ENCODE measurements around the gene SLC15A2. TPM values are rescaled to one million over a fixed set of nuclear protein-coding genes. Genes with fewer than 3 reads are reported as not detected.

SLC15A2 gene
- total and polyA plus RNA-seq, 2 experiments from 2014 or later: 0.26 to 0.90 TPM

DNA sequence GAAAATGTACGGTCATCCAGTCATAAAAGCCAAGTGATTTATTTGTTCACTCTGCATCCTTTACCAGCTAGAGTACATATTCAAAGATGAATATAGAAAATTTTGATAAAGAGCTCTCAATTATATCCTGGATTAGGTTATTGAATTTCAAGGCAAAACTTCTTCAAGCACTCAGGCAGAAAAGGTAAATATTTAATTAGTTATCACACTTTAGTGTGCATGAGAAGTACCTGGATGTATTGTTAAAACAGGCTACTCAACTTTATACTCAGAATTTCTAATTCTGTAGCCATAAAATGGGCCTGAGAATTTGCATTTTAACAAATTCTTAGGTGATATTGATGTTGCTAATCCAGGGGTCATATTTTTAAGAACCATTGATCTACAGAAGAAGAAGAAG is 82.5 kb downstream of the SLC15A2 start (continued):
- TF ChIP-seq, protein P1, sequence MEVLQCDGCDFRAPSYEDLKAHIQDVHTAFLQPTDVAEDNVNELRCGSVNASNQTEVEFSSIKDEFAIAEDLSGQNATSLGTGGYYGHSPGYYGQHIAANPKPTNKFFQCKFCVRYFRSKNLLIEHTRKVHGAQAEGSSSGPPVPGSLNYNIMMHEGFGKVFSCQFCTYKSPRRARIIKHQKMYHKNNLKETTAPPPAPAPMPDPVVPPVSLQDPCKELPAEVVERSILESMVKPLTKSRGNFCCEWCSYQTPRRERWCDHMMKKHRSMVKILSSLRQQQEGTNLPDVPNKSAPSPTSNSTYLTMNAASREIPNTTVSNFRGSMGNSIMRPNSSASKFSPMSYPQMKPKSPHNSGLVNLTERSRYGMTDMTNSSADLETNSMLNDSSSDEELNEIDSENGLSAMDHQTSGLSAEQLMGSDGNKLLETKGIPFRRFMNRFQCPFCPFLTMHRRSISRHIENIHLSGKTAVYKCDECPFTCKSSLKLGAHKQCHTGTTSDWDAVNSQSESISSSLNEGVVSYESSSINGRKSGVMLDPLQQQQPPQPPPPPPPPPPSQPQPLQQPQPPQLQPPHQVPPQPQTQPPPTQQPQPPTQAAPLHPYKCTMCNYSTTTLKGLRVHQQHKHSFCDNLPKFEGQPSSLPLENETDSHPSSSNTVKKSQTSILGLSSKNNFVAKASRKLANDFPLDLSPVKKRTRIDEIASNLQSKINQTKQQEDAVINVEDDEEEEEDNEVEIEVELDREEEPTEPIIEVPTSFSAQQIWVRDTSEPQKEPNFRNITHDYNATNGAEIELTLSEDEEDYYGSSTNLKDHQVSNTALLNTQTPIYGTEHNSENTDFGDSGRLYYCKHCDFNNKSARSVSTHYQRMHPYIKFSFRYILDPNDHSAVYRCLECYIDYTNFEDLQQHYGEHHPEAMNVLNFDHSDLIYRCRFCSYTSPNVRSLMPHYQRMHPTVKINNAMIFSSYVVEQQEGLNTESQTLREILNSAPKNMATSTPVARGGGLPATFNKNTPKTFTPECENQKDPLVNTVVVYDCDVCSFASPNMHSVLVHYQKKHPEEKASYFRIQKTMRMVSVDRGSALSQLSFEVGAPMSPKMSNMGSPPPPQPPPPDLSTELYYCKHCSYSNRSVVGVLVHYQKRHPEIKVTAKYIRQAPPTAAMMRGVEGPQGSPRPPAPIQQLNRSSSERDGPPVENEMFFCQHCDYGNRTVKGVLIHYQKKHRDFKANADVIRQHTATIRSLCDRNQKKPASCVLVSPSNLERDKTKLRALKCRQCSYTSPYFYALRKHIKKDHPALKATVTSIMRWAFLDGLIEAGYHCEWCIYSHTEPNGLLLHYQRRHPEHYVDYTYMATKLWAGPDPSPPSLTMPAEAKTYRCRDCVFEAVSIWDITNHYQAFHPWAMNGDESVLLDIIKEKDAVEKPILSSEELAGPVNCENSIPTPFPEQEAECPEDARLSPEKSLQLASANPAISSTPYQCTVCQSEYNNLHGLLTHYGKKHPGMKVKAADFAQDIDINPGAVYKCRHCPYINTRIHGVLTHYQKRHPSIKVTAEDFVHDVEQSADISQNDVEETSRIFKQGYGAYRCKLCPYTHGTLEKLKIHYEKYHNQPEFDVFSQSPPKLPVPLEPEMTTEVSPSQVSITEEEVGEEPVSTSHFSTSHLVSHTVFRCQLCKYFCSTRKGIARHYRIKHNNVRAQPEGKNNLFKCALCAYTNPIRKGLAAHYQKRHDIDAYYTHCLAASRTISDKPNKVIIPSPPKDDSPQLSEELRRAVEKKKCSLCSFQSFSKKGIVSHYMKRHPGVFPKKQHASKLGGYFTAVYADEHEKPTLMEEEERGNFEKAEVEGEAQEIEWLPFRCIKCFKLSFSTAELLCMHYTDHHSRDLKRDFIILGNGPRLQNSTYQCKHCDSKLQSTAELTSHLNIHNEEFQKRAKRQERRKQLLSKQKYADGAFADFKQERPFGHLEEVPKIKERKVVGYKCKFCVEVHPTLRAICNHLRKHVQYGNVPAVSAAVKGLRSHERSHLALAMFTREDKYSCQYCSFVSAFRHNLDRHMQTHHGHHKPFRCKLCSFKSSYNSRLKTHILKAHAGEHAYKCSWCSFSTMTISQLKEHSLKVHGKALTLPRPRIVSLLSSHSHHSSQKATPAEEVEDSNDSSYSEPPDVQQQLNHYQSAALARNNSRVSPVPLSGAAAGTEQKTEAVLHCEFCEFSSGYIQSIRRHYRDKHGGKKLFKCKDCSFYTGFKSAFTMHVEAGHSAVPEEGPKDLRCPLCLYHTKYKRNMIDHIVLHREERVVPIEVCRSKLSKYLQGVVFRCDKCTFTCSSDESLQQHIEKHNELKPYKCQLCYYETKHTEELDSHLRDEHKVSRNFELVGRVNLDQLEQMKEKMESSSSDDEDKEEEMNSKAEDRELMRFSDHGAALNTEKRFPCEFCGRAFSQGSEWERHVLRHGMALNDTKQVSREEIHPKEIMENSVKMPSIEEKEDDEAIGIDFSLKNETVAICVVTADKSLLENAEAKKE (CRISPR knock-in tag; IDR thresholded peaks at IDR 0.05): no peak
- TF ChIP-seq CREB1 (CRISPR knock-in tag; IDR thresholded peaks at IDR 0.05; ENCODE audit: low read depth) (no peak), POLR2AphosphoS5 (IDR thresholded peaks at IDR 0.05; ENCODE audit: low read depth) (no peak), EZH2phosphoT487 (IDR thresholded peaks at IDR 0.05; ENCODE audit: unreplicated experiment) (no peak)

DNA sequence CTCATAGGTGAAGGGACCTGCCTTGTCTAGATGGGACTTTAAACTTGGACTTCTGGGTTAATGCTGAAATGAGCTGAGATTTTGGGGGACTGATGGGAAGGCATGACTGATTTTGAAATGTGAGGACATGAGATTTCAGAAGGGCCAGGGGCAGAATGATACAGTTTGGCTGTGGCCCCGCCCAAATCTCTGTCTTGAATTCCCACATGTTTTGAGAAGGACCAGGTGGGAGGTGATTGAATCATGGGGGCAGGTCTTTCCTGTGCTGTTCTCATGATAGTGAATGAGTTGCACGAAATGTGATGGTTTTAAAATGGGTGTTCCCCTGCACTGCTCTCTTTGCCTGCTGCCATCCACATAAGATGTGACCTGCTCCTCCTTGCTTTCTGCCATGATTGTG is 85.0 kb downstream of the SLC15A2 start:
- no peaks in the 10 kb centered on the region for H3K79me2 ChIP-seq (replicated peaks; ENCODE audit: insufficient read depth)
- no peak overlapping the region for H2AFZ ChIP-seq
- ATAC-seq (no peak), DNase-seq (ENCODE audit: low spot score) (no peak)
- no peak overlapping the region for H3K27ac ChIP-seq (ENCODE audit: low read depth)
- H3K9me2 ChIP-seq (ENCODE audit: insufficient read depth): 0 out of 2 replicates have a peak, but pooled peaks cover 5% of the 10 kb centered on the region
- Mint-ChIP-seq H3K4me3 (no peak overlapping the region), H3K9me3 (peaks cover 30% of the 10 kb centered on the region), H3K36me3 (ENCODE audit: low read depth) (peaks cover 25% of the 10 kb centered on the region), H3K27ac (no peak overlapping the region), H3K27me3 (ENCODE audit: insufficient read depth, low read depth, poor library complexity) (peaks cover 1% of the 10 kb centered on the region), H3K4me1 (no peaks in the 10 kb centered on the region)
- no peaks in the 10 kb centered on the region for H4K20me1 ChIP-seq (replicated peaks; ENCODE audit: insufficient read depth)
- H3K4me2 ChIP-seq: no peak overlapping the region
- H3K4me3 ChIP-seq: no peak overlapping the region
- peaks cover 5% of the 10 kb centered on the region; the same call in 1 of the 2 replicates for H3K36me3 ChIP-seq (ENCODE audit: insufficient read depth)
- H3F3A ChIP-seq (replicated peaks; ENCODE audit: low read depth): no peaks in the 10 kb centered on the region
- no peaks in the 10 kb centered on the region for H3K27me3 ChIP-seq (ENCODE audit: insufficient read depth)
- H3K4me1 ChIP-seq (ENCODE audit: insufficient read depth): no peaks in the 10 kb centered on the region
- no peak for TF ChIP-seq REST (IDR thresholded peaks at IDR 0.05; ENCODE audit: unreplicated experiment)
- no peak for TF ChIP-seq JUNB (IDR thresholded peaks at IDR 0.05; ENCODE audit: unreplicated experiment)
- TF ChIP-seq, protein P2, sequence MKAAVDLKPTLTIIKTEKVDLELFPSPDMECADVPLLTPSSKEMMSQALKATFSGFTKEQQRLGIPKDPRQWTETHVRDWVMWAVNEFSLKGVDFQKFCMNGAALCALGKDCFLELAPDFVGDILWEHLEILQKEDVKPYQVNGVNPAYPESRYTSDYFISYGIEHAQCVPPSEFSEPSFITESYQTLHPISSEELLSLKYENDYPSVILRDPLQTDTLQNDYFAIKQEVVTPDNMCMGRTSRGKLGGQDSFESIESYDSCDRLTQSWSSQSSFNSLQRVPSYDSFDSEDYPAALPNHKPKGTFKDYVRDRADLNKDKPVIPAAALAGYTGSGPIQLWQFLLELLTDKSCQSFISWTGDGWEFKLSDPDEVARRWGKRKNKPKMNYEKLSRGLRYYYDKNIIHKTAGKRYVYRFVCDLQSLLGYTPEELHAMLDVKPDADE (IDR thresholded peaks at IDR 0.05): no peak
- TF ChIP-seq, protein P3, sequence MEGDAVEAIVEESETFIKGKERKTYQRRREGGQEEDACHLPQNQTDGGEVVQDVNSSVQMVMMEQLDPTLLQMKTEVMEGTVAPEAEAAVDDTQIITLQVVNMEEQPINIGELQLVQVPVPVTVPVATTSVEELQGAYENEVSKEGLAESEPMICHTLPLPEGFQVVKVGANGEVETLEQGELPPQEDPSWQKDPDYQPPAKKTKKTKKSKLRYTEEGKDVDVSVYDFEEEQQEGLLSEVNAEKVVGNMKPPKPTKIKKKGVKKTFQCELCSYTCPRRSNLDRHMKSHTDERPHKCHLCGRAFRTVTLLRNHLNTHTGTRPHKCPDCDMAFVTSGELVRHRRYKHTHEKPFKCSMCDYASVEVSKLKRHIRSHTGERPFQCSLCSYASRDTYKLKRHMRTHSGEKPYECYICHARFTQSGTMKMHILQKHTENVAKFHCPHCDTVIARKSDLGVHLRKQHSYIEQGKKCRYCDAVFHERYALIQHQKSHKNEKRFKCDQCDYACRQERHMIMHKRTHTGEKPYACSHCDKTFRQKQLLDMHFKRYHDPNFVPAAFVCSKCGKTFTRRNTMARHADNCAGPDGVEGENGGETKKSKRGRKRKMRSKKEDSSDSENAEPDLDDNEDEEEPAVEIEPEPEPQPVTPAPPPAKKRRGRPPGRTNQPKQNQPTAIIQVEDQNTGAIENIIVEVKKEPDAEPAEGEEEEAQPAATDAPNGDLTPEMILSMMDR (conservative IDR thresholded peaks at IDR 0.05; ENCODE audit: low read depth in 2 of 2): no peak
- no peak for TF ChIP-seq POLR2AphosphoS5 (IDR thresholded peaks at IDR 0.05; ENCODE audit: low read depth)
- TF ChIP-seq NANOG (IDR thresholded peaks at IDR 0.05; ENCODE audit: borderline replicate concordance): no peak
- TF ChIP-seq EZH2phosphoT487 (IDR thresholded peaks at IDR 0.05; ENCODE audit: unreplicated experiment): no peak
- no peak for TF ChIP-seq ZNF331 (CRISPR knock-in tag; IDR thresholded peaks at IDR 0.05; ENCODE audit: low read depth)
- TF ChIP-seq STAT1 (IDR thresholded peaks at IDR 0.05; ENCODE audit: unreplicated experiment): no peak
- no peak for TF ChIP-seq CREB1 (CRISPR knock-in tag; IDR thresholded peaks at IDR 0.05; ENCODE audit: low read depth)

Measured in GM23338 (cell line).